GM20000 (cell line): ENCODE data around the gene MEF2A.

Source experiments
- DNase-seq: peaks from one replicate; pipeline ENCODE4 v3.0.0; 2012; ENCODE audit warnings: low spot score
- CTCF ChIP-seq: IDR thresholded peaks from 2 replicates; pipeline ENCODE4 v1.5.1; 2012; ENCODE audit warnings: mild to moderate bottlenecking, control low read depth; ENCODE audit errors: extremely low read depth, missing control alignments

Gene MEF2A

GRCh38 chr15:99682455-99682854, 116.7 kb downstream of the MEF2A start:
- no peak for TF ChIP-seq CTCF
- DNase-seq, result no peak

- TF ChIP-seq CTCF, result no peak
Measured at GRCh38 chr15:99683000-99683670, 117.4 kb downstream of the MEF2A start.

GRCh38 chr15:99686290-99686689, 120.5 kb downstream of the MEF2A start:
- DNase-seq, result no peak
- no peak for TF ChIP-seq CTCF

More at GRCh38 chr15:99683000-99683670, 117.4 kb downstream of the MEF2A start:
- peak; percentile 13 for DNase-seq

- TF ChIP-seq CTCF, result no peak
- DNase-seq, result no peak
Measured at GRCh38 chr15:99692825-99693224, 127.0 kb downstream of the MEF2A start.

GRCh38 chr15:99696096-99696495, 130.3 kb downstream of the MEF2A start:
- DNase-seq, result no peak
- TF ChIP-seq CTCF, result no peak

- no peak for DNase-seq
- TF ChIP-seq CTCF, result no peak
Measured at GRCh38 chr15:99702895-99703602, 137.3 kb downstream of the MEF2A start.

- no peak for TF ChIP-seq CTCF
- peak; percentile 56 for DNase-seq
Measured at GRCh38 chr15:99703603-99704443, 138.0 kb downstream of the MEF2A start.
